HCEC 1CT (cell line): ENCODE measurements around the gene EPX.

Experiments used
- DNase-seq: peaks from one replicate; pipeline ENCODE4 v3.0.0-alpha.2; 2017

Gene EPX

GRCh38 chr17:58186591-58186990 is 5.9 kb upstream of the EPX start:
- DNase-seq = no peak

- no peak for DNase-seq
These were observed 5.5 kb upstream of the EPX start for GRCh38 chr17:58187063-58187462.

- DNase-seq = no peak
These were observed 4.9 kb upstream of the EPX start for GRCh38 chr17:58187675-58188074.

GRCh38 chr17:58189436-58190146 is 2.9 kb upstream of the EPX start:
- DNase-seq = peak; percentile 75

GRCh38 chr17:58191241-58191896 is 1.2 kb upstream of the EPX start:
- DNase-seq = no peak

- no peak for DNase-seq
These were observed 1.2 kb downstream of the EPX start for GRCh38 chr17:58193641-58194255.

GRCh38 chr17:58195518-58196123 is 3.1 kb downstream of the EPX start:
- DNase-seq = no peak

GRCh38 chr17:58196610-58197009 is 4.1 kb downstream of the EPX start:
- DNase-seq = no peak

- DNase-seq = peak; percentile 48
These were observed 7.6 kb downstream of the EPX start for GRCh38 chr17:58200024-58200633.

GRCh38 chr17:58202859-58203258 is 10.3 kb downstream of the EPX start:
- DNase-seq = no peak

- DNase-seq = no peak
These were observed 12.3 kb downstream of the EPX start for GRCh38 chr17:58204796-58205195.

- DNase-seq = no peak
These were observed 13.4 kb downstream of the EPX start for GRCh38 chr17:58205936-58206335.

GRCh38 chr17:58207451-58207850 is 14.9 kb downstream of the EPX start:
- no peak for DNase-seq

GRCh38 chr17:58208344-58208743 is 15.8 kb downstream of the EPX start:
- DNase-seq = no peak

- DNase-seq = no peak
These were observed 18.4 kb downstream of the EPX start for GRCh38 chr17:58210922-58211321.

GRCh38 chr17:58215685-58216084 is 23.2 kb downstream of the EPX start:
- no peak for DNase-seq

- no peak for DNase-seq
These were observed 25.2 kb downstream of the EPX start for GRCh38 chr17:58217766-58218165.

- peak; percentile 86 for DNase-seq
These were observed 26.7 kb downstream of the EPX start, which contains the start of gene MKS1 for GRCh38 chr17:58219007-58219788. MKS1 (minus strand) TSS chr17:58219255; CDS start chr17:58219230, 25 bp downstream.

GRCh38 chr17:58219789-58220183 is 27.3 kb downstream of the EPX start:
- DNase-seq = peak; percentile 20

- peak; percentile 67 for DNase-seq
These were observed 31.8 kb downstream of the EPX start for GRCh38 chr17:58224315-58224714.

GRCh38 chr17:58227733-58228132 is 35.2 kb downstream of the EPX start:
- DNase-seq = no peak

- DNase-seq = no peak
These were observed 36.2 kb downstream of the EPX start for GRCh38 chr17:58228679-58229078.
